Activated gamma-delta T cell (primary cell): ENCODE results near the gene PCNX2.

Experiments
- DNase-seq: peaks from one replicate; lab custom pipeline; 2025; lab: John Stamatoyannopoulos, UW

Gene PCNX2

GRCh38 chr1:232983817-232984567 lies 311.5 kb downstream of the PCNX2 start:
- DNase-seq: no peak

DNA sequence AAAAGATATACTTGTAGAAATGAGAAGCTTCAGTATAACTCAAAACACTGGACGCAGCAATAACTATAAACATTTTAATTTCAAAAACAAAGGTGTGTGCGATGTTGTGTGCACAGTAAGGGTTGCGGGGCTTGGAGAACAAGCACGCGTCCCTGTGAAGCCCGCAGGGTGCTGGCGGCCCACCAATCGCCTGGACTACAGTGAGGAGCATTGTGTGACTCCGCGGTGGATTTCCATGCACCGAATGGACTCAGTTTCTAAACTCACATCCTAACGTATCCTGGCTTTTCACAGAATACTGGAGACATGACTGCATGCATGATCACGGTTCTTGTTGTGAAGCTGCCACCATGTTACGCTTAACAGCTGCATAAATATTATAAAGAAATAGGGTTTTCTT lies 312.1 kb downstream of the PCNX2 start:
- DNase-seq: no peak

- no peak for DNase-seq
Measured at GRCh38 chr1:232982238-232982944, 313.1 kb downstream of the PCNX2 start.

DNA sequence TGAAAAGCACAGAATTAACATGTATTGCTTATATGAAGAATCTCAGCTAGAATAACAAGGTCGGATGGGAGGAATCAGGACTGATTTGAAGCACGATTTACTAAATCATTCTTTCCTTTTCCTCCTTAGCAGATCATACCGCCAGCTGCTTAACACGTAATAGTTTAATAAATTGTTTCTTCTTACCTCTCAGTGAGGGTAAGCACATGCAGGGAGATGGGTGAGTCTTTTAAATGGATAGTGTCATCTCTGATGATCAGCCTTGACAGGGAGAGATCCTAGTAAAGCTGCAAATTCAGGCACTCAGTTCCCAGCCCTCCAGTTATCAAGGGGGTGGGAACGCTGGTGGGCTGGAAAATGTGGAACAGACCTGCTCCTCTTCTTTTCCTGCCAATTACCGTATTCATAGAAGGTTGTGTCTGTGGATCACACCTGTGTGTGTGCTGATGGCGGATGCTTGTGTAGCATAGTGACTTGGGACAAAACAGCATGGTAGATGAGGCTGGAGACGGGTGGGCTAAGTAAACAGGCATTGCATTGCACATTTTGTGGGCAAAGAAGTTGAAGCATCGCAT lies 314.5 kb downstream of the PCNX2 start:
- no peak for DNase-seq

GRCh38 chr1:232980355-232980978 lies 315.1 kb downstream of the PCNX2 start:
- DNase-seq: no peak

DNA sequence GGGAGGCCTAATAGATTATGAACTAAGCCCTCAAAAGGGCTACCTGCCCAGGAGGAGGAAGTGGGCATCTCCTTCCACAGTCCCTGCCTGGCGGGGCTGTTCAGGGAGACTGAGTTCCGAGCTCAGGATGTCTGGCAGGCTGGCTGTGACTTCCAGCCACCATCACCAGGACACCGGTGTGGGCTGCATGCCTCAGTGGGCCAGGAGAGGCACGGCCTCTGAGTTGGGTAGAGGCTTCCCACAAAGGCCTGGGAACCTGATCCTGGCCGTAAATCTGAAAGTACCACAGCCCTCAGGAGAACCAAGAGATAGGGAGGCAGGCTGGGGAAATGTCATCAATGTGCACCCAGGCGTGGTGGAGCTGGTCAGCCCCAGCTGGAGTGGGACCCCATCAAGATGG lies 316.0 kb downstream of the PCNX2 start:
- no peak for DNase-seq

DNA sequence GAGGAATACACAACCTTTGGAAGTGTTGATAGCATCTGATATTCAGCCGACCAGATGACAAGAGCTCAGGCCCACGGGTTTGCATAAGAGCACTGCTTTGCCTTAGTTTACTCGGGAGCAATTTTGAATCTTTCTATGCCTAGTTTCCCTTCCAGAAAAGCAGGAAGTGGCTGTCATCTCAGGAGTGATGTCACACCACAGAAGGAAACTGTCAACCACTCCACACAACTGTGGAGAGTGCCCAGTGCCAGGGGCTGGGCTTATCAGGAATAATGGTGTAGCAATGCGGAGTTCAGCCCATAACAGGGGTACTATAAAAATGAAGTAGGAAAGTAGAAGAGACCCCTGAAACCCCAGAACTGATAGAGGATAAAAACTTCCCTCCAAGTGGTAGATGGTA lies 316.7 kb downstream of the PCNX2 start:
- no peak for DNase-seq

GRCh38 chr1:232978091-232978634 lies 317.4 kb downstream of the PCNX2 start:
- no peak for DNase-seq

DNA sequence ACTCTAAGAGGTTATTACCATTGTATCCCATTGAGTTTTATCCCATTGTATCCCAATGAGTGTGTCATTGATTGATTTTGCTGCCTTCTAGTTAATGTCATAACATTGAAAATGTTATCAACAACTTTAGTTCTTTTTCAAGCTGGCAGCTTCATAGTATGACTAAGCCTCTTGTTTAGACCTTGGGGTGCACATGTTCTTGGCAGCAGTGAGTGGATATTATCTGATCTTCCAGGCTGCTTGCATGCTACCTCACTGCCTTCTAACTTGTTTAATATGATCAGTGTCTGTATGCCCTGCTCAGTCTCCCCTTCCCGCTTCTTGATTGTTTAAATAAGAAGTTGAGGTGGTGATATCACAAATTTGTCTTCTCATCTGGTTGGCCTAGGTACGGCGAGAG lies 320.6 kb downstream of the PCNX2 start:
- no peak for DNase-seq

DNA sequence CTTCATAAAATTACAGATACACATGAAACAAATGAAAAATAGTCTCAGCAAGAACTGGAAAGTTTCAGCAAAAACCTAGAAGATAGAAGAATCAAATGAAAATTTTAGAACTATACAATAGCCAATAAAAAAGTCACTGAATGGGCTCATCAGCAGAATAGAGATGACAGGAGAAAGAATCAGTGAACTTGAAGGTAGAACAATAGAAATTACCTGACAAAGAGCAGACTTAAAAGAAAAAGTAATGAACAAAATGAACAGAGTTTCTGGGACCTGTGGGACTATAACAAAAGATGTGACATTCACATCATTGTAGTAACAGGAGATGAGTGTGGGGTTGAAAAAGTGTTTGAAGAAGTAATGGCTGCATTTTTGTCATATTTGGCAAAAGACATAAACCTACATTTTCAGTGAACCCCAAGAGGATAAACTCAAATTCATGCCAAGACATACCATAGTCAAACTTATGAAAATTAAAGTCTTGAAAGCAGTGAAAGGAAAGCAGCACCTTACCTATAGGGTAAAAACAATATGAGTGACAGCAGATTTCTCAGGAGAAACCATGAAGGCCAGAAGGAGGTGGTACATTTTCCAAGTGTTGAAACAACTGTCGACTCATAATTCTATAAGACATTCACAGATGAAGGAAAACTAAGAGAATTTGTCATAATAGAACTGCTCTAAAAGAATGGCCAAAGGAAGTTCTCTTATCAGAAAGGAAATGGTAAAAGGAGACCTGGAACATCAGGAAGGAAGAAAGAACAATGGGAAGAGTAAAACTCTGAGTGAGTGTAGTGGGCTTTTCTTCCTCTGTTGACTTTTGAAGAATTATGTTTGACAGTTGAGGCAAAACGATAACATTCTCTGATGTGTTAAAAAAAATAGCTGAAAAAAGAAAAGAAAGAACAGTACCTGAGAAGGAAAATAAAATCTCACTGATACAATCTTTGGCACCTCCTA lies 321.6 kb downstream of the PCNX2 start:
- DNase-seq: no peak

DNA sequence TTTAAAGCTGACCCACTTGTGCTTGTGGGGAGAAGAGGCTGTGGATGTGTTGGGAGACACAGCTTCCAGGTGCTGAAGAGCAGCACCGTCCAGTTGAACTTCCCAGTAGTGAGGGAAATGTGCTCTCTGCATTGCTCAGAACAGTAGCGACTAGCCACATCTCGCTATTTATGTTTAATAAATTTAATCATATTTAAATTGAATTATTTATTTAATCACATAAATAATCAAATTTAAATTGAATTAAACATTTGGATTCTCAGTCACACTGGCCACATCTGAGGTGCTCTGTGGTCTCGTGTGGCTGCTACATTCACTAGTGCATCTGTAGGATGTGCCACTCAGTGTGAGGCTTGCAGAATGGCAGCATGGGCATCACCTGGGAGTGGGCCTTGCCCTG lies 325.0 kb downstream of the PCNX2 start:
- no peak for DNase-seq

DNA sequence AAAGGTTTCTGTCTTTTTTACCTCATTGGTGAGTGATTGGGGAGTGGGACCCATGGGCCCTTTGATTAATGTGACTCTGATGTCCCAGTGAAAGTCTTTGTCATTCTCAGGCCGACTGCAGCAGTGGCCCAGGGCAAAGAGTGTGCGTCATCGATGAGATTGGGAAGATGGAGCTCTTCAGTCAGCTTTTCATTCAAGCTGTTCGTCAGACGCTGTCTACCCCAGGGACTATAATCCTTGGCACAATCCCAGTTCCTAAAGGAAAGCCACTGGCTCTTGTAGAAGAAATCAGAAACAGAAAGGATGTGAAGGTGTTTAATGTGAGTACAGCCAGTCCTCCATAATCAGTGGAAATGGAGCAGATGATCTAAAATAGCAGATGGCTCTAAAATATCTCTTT lies 325.7 kb downstream of the PCNX2 start:
- DNase-seq: no peak

DNA sequence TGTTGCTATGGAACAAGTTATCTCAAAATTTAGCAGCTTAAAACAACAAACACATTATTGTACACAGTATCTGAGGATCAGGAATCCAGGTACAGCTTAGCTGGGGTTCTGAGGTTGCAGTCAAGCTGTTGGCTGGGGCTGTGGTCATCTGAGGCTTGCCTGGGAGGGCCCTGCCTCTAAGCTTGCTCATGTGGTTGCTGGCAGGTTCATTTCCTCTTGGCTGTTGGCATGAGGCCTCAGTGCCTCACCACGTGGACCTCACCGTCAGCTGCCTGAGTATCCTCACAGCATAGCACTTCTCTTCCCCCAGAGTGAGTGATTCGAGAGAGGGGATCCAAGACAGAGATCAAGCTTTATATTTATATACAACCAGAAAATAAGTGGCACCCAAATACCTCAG lies 326.6 kb downstream of the PCNX2 start:
- no peak for DNase-seq

GRCh38 chr1:232968391-232968790 lies 327.1 kb downstream of the PCNX2 start:
- no peak for DNase-seq

GRCh38 chr1:232966663-232967062 lies 328.9 kb downstream of the PCNX2 start:
- DNase-seq: no peak

GRCh38 chr1:232965912-232966217 lies 329.7 kb downstream of the PCNX2 start:
- DNase-seq: no peak

DNA sequence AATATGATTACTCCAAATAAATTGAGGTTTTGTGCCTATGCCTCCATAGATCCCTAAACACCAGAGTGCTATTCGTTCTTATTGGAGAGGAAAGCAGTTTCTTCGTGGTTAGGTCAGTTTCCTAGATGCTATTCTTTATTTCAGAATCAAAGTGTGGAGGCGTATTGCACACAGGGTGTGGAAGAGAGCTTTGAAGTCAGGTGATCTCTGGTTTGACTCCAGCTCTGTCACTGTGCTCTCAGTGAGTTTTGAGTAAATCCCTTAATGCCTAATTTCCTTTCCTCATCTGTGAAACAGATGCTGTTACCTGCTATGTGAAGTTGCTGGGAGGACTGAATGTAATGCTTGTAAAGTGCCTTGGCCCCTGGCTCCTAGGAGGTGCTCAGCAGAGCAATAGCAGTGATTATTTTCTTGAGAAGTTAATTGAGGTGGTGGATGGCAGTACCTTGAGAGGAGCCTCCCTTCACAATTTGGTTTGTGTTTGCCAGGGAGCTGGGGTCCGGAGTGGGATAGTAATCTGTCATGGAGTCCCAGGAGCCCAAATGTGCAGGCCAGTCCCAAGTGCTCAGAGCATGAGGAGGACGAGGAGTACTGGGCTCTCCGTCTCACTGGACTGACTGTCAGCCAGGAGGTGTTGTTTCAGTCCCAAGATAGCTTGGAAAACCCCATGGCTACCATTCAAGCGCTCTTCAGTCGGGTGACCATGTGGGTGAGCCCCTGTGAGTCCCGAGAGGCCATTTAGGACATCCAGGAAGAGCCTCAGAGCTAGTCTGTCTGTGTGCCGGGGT lies 330.2 kb downstream of the PCNX2 start:
- no peak for DNase-seq

DNA sequence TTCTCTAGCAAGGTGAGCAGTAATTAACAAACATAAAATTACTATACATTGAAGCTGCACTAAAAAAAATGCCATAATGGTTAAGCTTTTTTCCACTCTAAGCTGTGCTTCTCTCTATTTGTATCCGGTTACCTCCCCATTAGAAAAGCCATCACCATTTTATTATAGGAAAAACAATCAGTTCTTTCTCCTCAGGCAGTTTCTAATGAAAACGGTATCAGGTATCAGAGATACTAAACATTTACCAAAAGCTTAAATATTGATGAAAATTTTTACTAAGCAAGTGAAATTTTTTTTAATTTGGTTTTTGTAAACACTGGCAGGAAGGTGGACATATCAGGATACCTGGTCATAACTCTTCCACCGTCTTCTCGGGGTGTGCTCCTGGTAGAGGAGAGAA lies 330.9 kb downstream of the PCNX2 start:
- no peak for DNase-seq

DNA sequence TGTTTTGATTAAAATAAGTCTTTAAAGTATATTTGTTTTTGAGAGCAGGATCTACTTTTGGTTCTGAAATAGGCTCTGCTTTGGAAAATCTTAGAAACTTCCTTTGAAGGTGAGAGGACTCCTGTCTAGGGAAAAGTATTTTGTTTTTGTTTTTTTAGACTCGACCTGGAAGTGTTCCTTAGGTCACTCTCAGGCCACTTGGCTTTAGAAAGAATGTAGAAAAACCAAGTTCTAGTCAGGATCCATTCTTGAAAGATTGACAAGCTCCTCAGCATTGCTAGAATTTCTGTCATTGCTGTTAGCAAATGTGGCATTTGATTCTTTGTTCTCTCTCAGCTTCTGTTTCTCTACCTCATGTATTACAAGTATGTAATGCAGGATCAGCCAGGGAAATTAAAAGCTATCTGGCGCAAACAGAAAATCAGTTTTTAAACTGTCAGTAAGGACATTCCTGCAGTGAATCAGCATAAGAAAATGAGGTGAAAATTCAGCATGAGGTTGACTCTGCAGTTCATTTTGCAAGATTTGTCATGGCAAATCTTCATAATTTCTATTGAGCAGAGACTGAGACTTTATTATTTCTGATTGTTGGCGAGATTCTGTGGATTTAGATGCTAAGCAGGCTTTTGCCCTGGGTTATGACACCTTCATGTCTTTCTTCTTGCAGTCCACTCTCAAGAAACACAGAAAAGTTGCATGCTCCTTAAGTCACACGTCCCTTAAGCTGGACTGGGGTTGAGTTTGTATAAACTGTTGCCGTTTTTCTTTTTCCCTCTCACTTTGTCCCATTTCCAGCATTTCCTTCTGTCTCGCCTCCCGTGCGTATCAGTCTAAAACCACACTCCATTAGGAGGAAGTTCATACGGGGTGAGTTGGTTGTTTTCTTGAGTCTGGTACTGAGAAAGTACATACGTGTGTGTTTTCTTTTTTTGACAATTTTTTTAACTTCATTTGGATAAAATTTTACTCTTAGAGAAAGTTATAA lies 332.5 kb downstream of the PCNX2 start:
- no peak for DNase-seq

GRCh38 chr1:232958067-232958466 lies 337.5 kb downstream of the PCNX2 start:
- DNase-seq: no peak
